Measurements from ENCODE around the gene FGF8. TPM values are rescaled to one million over a fixed set of nuclear protein-coding genes. Genes with fewer than 3 reads are reported as not detected.

The FGF8 gene
- total and polyA plus RNA-seq, 2 of the 8 experiments (the other 6 are each of a cell fraction or from before 2014, with no cell fraction given), result 1.1 to 3.9 TPM

GRCh38 chr10:101817337-101818118, 41.6 kb upstream of the FGF8 start (continued):
- TF ChIP-seq TBP (IDR thresholded peaks at IDR 0.05; ENCODE audit: low read depth, low read length) (0 out of 2 replicates have a peak, but pooled peaks have one; percentile 10), GTF2F1 (IDR thresholded peaks at IDR 0.05; ENCODE audit: borderline replicate concordance, low read depth, low read length) (no peak), RAD21 (IDR thresholded peaks at IDR 0.05 in 1 of 2, conservative IDR thresholded peaks at IDR 0.05 in 1 of 2; ENCODE audit: low read depth in 2 of 2, low read length in 2 of 2) (no peak), YY1 (IDR thresholded peaks at IDR 0.05; ENCODE audit: low read depth, low read length) (no peak), MAFK (IDR thresholded peaks at IDR 0.05; ENCODE audit: low read depth, low read length) (no peak), ZNF274 (IDR thresholded peaks at IDR 0.05; ENCODE audit: borderline replicate concordance, extremely low read depth, low read length) (no peak), ASH2L (IDR thresholded peaks at IDR 0.05; ENCODE audit: low read length) (peak; percentile 71), BCL11A (IDR thresholded peaks at IDR 0.05; ENCODE audit: low read depth in 2 of 2, low read length in 2 of 2) (no peak), KDM1A (IDR thresholded peaks at IDR 0.05; ENCODE audit: borderline replicate concordance, low read length) (peak; percentile 11; the same call in 1 of the 2 replicates), POLR2AphosphoS5 (IDR thresholded peaks at IDR 0.05; ENCODE audit: low read depth, low read length) (peak; percentile 37)

All from H1 (cell line).